Muscle of arm (tissue), 12 donors: Measurements from ENCODE around the gene RRM2. TPM values are rescaled to one million over a fixed set of nuclear protein-coding genes. Genes with fewer than 3 reads are reported as not detected.
"Not testable (repeated sequence)": the region's sequence is repeated elsewhere in the genome, so short reads cannot be mapped to it uniquely, and the experiment has no call there.

ENCODE experiments used
- DNase-seq: peaks from one replicate; pipeline ENCODE4 v3.0.0-alpha.2; 2013
- polyA plus RNA-seq, 12 donors: library from polyadenylated mRNA; unstranded; fragments of 120-200 nt; gene quantifications; one replicate each; pipeline ENCODE4 v1.2.1, GENCODE V29; 2013; ENCODE audit not compliant: insufficient read length in 12 of 12

Gene RRM2
- polyA plus RNA-seq, 12 donors, result 24.9 to 58.9 (median 39.8) TPM; not detected in 1

DNA sequence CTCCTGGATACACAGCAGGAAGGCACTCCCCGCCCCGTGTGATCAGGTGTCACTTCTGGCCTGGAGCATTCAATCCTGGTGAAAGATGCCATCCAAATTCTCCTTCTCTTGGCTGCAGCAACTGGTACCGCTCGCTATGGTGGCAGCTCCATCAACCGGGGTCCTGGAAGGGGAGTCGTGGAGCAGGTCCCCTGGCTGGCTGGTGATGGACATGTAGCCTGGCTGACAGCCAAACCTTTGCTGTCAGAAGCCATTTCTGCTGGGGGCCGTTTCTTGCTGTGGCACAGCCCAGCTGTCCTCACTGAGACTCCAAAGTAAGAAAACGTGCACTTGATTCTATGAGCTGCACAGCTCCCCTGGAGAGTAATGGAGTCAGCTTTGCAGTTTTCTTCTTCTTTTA, 35.2 kb upstream of the RRM2 start:
- no peak for DNase-seq

DNA sequence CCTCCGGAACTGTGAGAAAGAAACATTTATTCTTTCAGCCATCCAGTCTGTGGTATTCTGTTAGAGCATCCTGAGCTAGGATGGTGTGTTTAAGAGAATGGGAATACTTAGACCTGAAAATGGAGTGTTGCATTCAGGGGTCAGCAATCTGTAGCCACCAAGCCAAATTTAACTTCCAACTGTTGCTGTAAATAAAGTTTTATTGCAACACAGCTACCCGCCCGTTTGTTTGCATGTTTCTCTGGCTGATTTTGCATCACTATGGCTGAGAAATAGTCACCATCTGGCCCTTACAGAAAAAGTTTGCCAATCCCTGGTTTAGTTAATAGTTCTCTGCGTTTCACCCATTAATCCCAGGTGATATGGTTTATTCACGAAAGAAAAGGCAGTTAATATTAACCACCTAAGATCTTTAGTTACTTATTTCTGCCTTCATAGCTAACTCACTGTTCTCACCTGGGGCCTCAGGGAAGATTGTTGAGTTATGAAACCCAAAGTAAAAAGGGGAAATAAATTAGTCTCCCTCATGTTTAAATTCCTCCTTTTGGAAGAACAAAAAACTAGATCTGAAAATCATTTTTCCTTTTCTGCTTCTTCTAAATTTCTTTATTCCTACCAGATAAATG, 32.9 kb upstream of the RRM2 start:
- no peak for DNase-seq

- DNase-seq, result no peak
Observed at GRCh38 chr2:10091182-10091888, 31.2 kb upstream of the RRM2 start.

GRCh38 chr2:10091889-10092244, 30.7 kb upstream of the RRM2 start:
- DNase-seq, result not testable (repeated sequence)

GRCh38 chr2:10094271-10094814, 28.2 kb upstream of the RRM2 start:
- DNase-seq, result no peak

DNA sequence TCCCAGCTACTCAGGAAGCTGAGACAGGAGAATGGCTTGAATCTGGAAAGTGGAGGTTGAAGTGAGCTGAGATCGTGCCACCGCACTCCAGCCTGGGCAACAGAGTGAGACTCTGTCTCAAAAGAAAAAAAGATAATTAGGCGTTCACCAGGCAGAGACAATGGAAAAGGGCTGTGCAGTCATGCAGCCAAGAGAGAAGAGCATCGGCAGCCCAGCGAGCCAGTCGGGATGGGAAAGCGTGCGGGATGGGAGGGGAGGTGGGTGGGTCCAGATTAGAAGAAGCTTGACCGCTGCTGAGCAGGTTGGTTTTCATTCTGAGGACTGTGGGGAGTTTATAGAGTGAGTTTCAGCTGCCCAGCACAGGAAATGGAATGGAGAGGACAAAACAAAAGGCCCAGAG, 27.4 kb upstream of the RRM2 start:
- no peak for DNase-seq

DNA sequence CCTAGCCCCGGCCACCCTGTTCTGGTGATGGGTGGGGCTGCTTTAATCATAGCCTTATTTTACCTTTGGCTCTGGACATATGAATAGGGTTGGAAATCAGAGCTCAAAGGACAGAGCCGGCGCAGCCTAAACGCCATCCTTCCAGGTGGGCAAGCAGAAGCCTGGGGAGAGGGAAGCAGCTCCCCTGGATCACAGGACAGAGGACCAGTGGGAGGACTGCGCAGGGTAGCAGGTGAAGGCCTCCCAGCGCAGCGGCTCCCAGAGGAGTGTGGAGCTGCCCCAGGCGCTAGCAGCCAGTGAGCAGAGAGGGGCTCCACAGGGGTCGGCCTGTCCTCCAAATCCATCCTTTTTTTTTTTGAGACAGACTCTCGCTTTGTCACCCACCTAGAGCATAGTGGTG, 25.9 kb upstream of the RRM2 start:
- DNase-seq, result no peak

GRCh38 chr2:10097352-10098148, 25.0 kb upstream of the RRM2 start:
- peak; percentile 41 for DNase-seq

GRCh38 chr2:10101491-10101890, 21.0 kb upstream of the RRM2 start:
- no peak for DNase-seq

DNA sequence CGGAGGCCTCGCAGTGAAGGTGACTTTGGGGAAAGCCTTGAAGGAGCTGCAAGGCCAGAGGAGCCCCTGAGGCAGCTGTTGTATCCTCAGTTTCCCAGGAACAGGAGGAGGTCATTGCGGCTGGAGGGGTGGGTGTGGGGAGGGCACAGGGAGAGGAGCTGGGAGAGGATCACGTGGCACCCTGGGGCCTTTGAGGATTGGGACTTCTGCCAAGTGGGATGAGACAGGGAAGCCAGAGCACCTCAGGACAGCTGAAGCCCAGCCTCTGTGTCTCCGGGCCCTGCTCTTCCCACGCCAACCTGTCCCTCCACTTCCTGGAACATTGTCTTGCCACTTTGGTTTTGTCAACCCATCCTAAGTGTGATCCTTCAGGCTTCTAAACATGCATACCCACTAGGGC, 19.4 kb upstream of the RRM2 start:
- no peak for DNase-seq

DNA sequence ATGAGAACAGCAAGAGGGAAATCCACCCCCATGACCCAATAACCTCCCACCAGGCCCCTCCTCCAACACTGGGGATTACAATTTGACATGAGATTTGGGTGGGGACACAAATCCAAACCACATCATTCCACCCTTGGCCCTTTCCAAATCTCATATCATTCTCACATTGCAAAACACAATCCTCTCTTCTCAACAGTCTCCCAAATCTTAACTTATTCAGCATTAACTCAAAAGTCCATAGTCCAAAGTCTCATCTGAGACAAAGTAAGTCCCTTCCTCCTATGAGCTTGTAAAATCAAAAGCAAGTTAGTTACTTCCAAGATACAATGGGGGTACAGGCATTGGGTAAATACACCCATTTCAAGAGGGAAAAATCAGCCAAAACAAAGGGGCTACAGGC, 17.6 kb upstream of the RRM2 start:
- DNase-seq, result not testable (repeated sequence)

DNA sequence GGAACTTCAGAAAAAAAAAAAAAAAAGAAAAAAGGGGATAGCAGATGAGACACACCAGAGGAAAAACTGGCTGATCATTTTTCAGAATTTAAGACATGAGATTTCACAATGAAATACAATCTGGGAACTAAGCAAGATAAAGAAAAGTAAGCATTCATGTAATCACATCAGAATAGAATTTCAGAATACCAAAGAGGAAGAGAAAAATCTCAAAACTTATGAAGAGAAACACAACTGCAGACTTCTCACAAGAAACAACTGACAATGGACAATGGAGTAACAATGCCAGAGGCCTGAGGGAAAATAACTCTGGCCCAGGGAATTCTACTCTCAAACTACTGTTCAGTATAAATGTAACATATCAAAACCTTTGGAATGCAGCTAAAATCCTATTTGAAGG, 13.2 kb upstream of the RRM2 start:
- no peak for DNase-seq

DNA sequence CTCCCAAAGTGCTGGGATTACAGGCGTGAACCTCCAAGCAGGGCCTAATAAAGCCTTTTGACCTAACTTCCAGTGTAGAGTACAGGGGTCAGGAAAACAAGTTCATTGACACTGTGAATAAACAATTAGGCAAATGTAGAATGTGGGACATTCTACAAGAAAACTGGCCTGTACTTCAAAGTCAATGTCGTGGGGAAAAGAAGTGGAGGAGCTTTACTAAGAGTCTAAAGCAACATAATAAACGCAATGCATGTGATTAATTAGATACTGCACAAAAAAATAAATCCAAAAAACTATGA, 3.6 kb upstream of the RRM2 start:
- DNase-seq, result no peak

- DNase-seq, result no peak
Observed at GRCh38 chr2:10119601-10120157, 2.9 kb upstream of the RRM2 start.

GRCh38 chr2:10120158-10120876, 2.2 kb upstream of the RRM2 start:
- peak; percentile 80 for DNase-seq

GRCh38 chr2:10120877-10121574, 1.5 kb upstream of the RRM2 start:
- DNase-seq, result no peak

DNA sequence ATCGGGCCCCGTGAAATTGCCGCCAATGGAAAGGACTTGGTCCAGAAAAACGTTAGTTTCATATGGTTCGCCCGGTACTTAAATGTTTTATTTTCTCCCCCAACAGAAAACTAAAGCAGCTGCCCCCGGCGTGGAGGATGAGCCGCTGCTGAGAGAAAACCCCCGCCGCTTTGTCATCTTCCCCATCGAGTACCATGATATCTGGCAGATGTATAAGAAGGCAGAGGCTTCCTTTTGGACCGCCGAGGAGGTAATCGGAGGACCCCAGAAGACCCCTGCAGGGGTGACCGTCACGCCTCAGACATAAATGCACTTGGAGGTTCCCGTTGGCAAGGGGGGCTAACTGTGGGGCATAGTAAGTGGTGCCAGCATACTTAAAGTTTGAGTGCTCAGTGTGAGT, 742 bp downstream of the RRM2 start:
- no peak for DNase-seq

DNA sequence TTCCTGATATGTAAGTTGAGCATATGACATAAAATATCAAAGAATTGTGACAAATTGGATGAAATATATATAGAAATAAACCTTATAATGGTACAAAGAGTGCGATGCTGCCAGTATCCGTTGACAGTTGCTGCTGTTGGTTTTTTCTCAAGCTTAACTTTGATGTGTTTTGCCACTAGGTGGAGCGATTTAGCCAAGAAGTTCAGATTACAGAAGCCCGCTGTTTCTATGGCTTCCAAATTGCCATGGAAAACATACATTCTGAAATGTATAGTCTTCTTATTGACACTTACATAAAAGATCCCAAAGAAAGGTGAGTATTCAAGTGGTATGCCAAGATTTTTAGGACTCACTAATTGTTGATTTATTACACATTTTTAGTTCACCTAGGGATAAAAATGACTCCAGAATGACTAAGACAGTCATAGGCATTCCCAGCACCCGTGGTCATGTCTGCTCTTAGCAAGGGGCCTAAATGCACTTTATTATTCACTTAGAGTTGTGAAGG, 2.1 kb downstream of the RRM2 start:
- peak; percentile 79 for DNase-seq

- no peak for DNase-seq
Observed at GRCh38 chr2:10125842-10126631, 3.5 kb downstream of the RRM2 start.

DNA sequence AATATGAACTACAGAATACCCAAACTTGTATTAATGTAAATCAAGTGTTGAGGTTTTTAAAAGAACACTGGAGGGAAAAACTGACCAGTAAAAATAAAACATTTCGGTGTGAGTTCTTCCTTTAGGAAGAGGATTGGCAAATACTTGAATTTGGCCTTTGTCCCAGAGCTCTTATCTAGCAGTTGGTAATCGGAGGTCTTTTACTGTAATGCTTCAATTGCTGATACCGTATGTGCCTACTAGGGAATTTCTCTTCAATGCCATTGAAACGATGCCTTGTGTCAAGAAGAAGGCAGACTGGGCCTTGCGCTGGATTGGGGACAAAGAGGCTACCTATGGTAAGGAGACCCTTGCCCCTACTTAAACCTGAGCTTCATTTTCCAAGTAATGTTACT, 4.1 kb downstream of the RRM2 start:
- no peak for DNase-seq
